HG03060 (cell line): ENCODE data around the gene DUSP22.

Experiments
- ATAC-seq: cut with Tn5 transposase; IDR thresholded peaks from one replicate; pipeline ENCODE4 v1.9.1; 2021; ENCODE audit warnings: low read depth, moderate number of reproducible peaks; ENCODE audit not compliant: unreplicated experiment

Gene DUSP22

DNA sequence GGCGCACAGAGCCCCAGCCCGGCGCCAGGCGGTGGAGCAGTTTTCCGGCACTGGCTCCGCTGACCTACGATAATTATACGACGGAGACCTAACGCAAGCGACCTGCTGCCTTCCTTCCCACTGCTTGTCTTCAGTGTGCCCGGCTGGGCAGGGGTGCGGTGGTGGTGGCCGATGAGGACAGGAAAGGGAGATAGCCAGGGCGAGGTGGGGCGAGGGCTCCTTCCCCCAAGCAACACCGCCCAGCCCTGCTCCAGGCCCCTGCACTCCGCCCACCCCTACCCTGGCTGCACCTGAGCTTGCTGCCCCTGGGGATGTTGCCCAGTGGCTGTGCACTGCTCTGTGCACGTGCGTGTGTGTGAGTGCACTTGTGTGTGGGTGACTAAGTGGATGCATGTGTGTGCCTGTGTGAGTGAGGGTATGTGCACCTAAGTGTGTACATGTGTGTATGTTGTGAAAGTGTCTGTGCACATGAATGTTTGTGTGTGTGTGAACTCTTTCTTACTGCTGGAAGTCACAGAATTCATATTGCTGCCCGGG lies 56.6 kb downstream of the DUSP22 start:
- ATAC-seq: no peak

DNA sequence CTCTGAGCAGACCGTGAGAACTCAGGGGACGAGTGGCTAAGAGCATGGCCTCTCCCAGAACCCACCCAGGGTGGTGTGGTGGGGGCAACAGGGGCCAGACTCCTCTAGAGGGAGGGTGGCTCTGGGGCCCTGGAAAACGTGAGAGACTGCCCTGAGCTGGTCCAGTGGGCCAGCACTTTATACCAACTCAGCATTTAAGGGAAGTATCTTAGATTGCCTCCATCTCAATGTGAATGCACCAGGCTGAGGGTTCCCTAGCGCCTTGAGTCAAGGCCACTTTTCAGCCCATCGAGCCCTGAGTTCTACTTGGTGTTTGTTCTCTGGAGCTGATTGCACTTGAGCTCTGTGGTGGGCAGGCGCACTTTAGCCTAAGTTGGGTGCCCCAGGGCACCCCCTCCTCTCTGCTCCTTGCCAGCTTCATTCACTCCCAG lies 57.2 kb downstream of the DUSP22 start:
- ATAC-seq: no peak

DNA sequence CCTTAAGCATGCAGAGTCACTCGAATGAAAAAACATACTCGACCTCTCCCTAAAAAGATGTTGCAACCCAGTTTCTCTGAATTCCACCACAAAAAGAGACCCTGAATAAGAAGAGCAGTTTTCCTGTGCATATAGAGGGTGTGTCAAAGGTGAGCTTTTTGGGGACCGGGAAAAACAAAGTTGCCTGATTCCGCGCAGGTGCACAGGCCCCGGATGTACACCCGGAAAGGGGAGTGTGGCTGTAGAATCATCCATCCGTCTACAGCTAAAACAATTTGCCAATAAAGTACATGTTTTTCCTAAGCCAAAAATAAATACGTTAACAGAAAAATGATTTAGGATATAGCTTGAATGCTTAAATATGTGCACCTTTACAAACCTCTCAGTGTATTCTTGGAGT lies 58.1 kb downstream of the DUSP22 start:
- ATAC-seq: no peak

DNA sequence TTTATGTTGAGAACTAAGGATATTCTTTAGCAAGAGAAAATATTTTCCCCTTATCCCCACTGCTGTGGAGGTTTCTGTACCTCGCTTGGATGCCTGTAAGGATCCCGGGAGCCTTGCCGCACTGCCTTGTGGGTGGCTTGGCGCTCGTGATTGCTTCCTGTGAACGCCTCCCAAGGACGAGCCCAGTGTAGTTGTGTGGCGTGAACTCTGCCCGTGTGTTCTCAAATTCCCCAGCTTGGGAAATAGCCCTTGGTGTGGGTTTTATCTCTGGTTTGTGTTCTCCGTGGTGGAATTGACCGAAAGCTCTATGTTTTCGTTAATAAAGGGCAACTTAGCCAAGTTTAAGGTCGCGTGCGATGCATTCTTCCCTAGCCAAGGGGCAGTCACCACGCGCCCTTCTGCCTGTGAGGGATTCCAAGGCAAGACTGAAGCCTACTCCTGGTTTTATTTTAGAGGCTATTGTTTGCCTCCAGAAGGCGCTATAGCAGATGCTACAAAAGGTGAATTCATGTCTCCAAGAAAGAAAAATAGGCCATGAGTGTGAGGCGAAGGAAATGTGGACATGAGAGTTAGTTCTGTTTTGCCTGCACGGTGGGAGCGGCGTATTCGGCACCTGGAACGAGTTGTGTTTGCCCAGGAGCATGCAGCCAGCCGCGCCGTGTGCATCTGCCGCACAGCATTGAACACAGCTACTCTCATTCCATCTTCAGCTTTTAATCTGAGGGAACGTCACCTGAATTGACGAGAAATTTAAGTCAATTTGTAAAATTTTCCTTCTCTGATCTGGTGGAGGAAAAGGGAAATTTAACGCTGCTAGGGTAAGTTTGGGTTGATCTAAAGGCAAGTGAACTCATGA lies 59.0 kb downstream of the DUSP22 start:
- no peak for ATAC-seq

DNA sequence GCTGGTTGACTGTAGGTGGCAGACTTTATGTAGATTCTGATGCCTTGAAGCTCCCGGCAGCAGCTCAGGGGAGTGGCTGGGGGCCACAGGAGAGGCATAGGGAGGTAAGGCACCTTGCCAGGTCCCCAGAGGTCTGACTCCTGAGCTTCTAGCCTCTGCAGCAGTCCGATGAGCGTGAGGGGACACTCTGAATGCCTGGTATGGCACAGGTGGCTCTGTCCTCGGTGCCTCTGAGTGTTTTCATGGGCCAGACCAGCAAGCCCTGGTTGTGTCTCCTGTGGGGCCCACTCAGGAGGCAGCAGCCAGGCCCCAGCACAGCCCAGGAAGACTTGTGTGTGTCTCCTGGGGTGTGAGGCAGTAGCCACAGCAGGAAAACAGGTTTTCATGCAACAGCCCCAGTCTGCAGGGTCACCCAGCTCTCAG lies 59.6 kb downstream of the DUSP22 start:
- ATAC-seq: no peak

- ATAC-seq: no peak
These were observed 60.2 kb downstream of the DUSP22 start for GRCh38 chr6:352474-352873.

GRCh38 chr6:352896-353470 lies 60.7 kb downstream of the DUSP22 start:
- ATAC-seq: no peak

- no peak for ATAC-seq
These were observed 61.6 kb downstream of the DUSP22 start for GRCh38 chr6:353642-354614.

GRCh38 chr6:354631-355280 lies 62.5 kb downstream of the DUSP22 start:
- ATAC-seq: no peak

- no peak for ATAC-seq
These were observed 63.3 kb downstream of the DUSP22 start for GRCh38 chr6:355373-356208.

DNA sequence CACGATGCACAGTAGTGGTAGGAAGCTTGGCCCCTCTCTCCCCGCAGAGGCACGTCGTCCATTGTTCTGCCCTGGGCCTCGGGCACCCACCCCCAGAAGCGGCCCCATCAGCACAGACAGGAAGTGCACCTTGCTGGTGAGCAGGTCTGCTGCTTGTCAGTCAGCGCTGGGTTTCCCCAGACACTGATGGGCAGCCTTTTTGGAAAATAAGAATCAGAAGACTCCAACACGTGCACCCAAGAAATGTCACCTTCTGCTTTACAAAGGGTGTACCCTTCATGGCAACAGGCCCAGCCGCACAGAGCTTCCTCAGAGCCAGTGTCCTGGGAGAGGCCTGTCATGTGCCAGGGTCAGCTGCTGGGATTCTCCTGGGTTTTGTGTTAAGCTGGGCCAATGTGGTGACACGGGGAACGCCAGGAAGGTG lies 64.6 kb downstream of the DUSP22 start:
- ATAC-seq: no peak

DNA sequence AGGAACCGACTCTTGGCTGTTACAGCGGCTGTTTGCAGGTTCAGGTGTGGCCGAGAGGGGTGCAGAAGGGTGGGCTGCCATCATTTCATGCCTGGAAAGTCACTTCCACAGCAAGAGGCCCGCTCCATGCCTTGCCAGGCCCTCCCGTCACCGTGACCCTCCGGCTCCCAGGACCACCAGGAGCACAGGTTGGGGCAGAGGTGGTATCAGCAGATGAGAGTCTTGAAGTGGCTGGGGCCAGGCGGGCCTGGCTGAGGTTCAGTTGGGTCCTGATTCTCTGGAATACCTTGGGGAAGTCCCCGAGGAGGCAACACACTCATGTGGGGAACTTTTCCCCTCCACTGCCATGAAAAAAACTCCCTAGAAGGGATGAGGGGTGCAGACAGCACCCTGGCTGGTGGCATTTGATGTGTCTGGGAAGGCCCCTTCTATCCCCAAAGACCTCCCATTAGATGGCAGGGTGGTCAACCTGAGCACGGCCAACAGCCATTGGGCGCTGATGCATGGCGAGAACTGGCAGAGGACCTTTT lies 65.0 kb downstream of the DUSP22 start:
- ATAC-seq: no peak

DNA sequence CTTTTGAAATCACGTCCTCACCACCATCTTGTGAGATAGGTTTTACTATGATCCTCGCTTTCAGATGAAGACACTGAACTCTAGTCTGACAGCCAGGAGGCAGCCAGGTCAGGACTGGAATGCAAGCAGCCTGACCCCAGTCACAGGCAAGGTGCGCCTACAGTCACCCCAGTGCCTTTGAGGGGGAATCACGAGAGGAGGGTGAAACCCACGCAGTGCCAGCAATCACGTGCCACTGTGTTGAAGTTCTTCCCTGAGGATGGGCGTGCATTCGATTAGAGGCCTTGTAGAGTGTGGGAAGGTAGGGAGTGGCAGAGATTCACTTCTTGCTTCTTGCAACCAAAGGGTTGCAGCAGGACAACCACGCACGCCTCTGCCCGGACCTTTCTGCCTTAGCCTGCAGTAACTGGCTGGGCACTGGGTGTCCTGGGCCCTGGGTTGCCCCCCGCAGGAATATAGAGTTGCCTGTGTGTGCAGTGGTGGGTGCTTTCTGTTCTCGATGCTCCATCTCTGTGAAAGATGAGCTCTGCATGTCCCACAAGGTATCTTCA lies 65.6 kb downstream of the DUSP22 start:
- ATAC-seq: no peak

GRCh38 chr6:358432-358831 lies 66.1 kb downstream of the DUSP22 start:
- ATAC-seq: no peak

GRCh38 chr6:358847-359246 lies 66.6 kb downstream of the DUSP22 start:
- ATAC-seq: no peak

DNA sequence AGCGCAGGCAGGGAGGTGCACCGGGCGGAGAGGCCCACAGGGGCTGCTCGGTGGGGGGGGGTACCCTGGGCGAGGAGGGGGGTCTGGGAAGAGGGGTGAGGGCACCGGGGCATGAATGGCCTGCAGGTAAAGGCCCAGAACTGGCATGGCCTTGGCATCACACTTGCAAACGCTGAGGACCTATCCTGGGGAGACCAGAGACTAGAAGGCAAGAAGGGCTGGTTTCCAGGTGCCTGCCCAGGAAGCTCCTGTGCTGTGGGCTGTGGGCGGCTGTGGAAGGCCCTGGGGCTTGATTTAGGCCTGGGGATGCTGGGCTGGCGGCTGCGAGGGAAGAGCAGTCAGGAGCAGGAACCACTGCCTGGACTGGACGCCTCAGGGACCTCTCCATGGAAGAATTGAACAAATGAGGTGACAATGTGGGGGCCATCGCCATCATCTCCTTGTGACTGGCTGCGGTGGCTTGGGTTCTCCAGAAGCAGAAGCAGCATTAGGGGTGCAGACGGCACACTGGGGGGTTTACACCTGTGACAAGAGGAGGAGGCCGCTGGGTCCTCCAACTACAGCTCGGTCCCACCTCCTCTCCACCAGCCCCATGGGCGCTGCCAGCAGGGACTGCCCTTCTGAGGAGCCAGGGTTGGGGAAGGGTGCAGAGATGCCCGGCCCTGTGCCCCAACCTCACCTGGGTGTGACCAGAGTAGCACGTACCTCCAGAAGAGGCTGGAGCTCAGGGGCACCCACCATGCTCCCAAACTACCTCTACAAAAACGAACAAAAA lies 67.2 kb downstream of the DUSP22 start:
- no peak for ATAC-seq

GRCh38 chr6:360349-360748 lies 68.1 kb downstream of the DUSP22 start:
- no peak for ATAC-seq

GRCh38 chr6:360764-361373 lies 68.6 kb downstream of the DUSP22 start:
- no peak for ATAC-seq
